ENCODE results near the gene BICDL1. TPM values are rescaled to one million over a fixed set of nuclear protein-coding genes. Genes with fewer than 3 reads are reported as not detected.

Gene BICDL1
- total and polyA plus RNA-seq, 8 donors: 2.0 to 23.0 (median 6.8) TPM

DNA sequence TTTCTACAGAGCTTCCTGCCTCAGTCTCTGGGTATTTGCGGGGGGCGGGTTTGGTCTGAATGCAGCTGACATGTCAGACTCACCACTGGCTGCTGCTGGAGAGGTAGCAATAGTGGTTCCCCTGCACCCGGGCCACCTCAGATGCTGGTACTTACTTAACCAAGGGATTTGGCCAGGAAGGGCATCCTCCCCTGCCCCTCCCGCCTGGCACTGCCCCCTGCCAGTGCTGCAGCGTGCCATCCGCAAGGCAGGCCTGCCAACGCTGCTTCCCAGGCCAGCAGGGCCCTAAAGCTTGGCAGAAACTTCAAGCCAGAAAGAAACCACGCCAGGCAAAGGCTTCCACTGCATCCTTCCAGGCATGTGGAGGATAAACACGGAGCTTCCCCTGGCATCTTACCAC lies 105.4 kb downstream of the BICDL1 start:
- intact Hi-C loops (cut with DNase I): no loop called here
- ATAC-seq (no peak), DNase-seq (peak in 1 of 6 donors; percentile 41), FAIRE-seq (no peak)
- no peak for TF ChIP-seq CTCF (IDR thresholded peaks at IDR 0.05)
- Histone ChIP-seq H3K9me3 (no peaks in the 10 kb centered on the region), H3K36me3 (peaks cover 0 to 22% (median 4%) of the 10 kb centered on the region in 3 donors), H3K4me3 (no peak overlapping the region), H3K27me3 (no peaks in the 10 kb centered on the region), H3K27ac (no peak overlapping the region), H3K4me1 (no peaks in the 10 kb centered on the region)
- 83 to 86% methylated on average over 9 of the region's 9 CpGs for WGBS, 2 donors

DNA sequence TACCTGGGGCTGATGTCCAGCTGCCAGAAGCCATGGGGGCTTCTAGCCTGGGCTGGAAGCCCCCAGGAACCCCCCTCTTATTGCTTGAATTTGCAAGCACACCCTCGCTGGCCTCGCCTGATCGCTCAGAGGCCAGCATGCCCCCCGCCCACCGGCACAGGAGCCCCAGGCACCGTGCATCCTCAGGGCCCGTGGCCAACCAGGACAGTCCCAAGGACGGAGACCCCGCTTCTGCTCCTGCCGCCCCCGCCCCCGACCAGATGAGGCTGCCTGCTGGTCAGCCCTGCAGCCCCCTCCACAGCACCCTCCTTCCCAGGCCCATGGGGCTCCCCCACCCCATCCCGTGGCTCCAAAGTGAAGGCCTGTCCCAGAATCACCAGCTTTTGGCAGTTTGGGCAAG lies 106.3 kb downstream of the BICDL1 start:
- H3K4me3 ChIP-seq: no peak overlapping the region
- no peaks in the 10 kb centered on the region for H3K27me3 ChIP-seq
- H3K9me3 ChIP-seq: no peaks in the 10 kb centered on the region
- DNase-seq: peak in 1 of 6 donors; percentile 70
- H3K4me1 ChIP-seq: no peaks in the 10 kb centered on the region
- intact Hi-C loops (cut with DNase I): no loop called here
- no peak for TF ChIP-seq CTCF (IDR thresholded peaks at IDR 0.05)
- H3K36me3 ChIP-seq: peaks cover 0 to 22% (median 4%) of the 10 kb centered on the region in 3 donors
- H3K27ac ChIP-seq: no peak overlapping the region
- FAIRE-seq: no peak
- WGBS, 2 donors: 92 to 97% methylated on average over 13 of the region's 13 CpGs
- ATAC-seq: no peak

- ATAC-seq: no peak
- 85 to 89% methylated on average over 8 of the region's 8 CpGs for WGBS, 2 donors
- DNase-seq: peak in 1 of 6 donors; percentile 40
- H3K4me3 ChIP-seq: no peak overlapping the region
- H3K36me3 ChIP-seq: peaks cover 0 to 22% (median 4%) of the 10 kb centered on the region in 3 donors
- intact Hi-C loops (cut with DNase I): no loop called here
- H3K27ac ChIP-seq: no peak overlapping the region
- peaks cover 0 to 1% (median 0%) of the 10 kb centered on the region in 3 donors for H3K4me1 ChIP-seq
- no peak for TF ChIP-seq CTCF (IDR thresholded peaks at IDR 0.05)
- H3K9me3 ChIP-seq: no peaks in the 10 kb centered on the region
- no peaks in the 10 kb centered on the region for H3K27me3 ChIP-seq
- no peak for FAIRE-seq
These were observed 106.7 kb downstream of the BICDL1 start for GRCh38 chr12:120095736-120096135.

GRCh38 chr12:120096671-120097202 lies 107.7 kb downstream of the BICDL1 start:
- no peaks in the 10 kb centered on the region for H3K27me3 ChIP-seq
- peaks cover 0 to 22% (median 4%) of the 10 kb centered on the region in 3 donors for H3K36me3 ChIP-seq
- 91 to 94% methylated on average over 34 of the region's 34 CpGs for WGBS, 2 donors
- intact Hi-C loops (cut with DNase I): no loop called here
- H3K4me1 ChIP-seq: peaks cover 0 to 8% (median 8%) of the 10 kb centered on the region in 3 donors
- TF ChIP-seq CTCF (IDR thresholded peaks at IDR 0.05): no peak
- H3K27ac ChIP-seq: no peak overlapping the region
- no peak overlapping the region for H3K4me3 ChIP-seq
- FAIRE-seq (no peak), ATAC-seq (no peak), DNase-seq (peak in 1 of 6 donors; percentile 76)
- H3K9me3 ChIP-seq: no peaks in the 10 kb centered on the region

GRCh38 chr12:120098756-120099470 lies 109.9 kb downstream of the BICDL1 start:
- Histone ChIP-seq H3K4me1 (peaks cover 0 to 8% (median 8%) of the 10 kb centered on the region in 3 donors), H3K36me3 (peaks cover 0 to 34% (median 4%) of the 10 kb centered on the region in 3 donors), H3K27me3 (no peaks in the 10 kb centered on the region), H3K27ac (no peak overlapping the region), H3K9me3 (no peaks in the 10 kb centered on the region), H3K4me3 (no peak overlapping the region)
- DNase-seq: no peak
- ATAC-seq: no peak
- TF ChIP-seq CTCF (IDR thresholded peaks at IDR 0.05): no peak
- WGBS, 2 donors: 95 to 96% methylated on average over 36 of the region's 36 CpGs
- intact Hi-C loops (cut with DNase I): no loop called here
- FAIRE-seq: no peak

Data from pancreas (tissue), 10 donors.